Endodermal cell (in vitro differentiated cells): ENCODE measurements around the gene GPR63. TPM values are rescaled to one million over a fixed set of nuclear protein-coding genes. Genes with fewer than 3 reads are reported as not detected.

Source experiments
- DNase-seq: peaks from one replicate; pipeline ENCODE4 v3.0.0-alpha.2; 2017
- H3K27ac ChIP-seq: 2 replicates; pipeline ENCODE4 v1.5.1; 2013; ENCODE audit warnings: mild to moderate bottlenecking, low read depth, low read length, moderate library complexity
- H3K27me3 ChIP-seq: 2 replicates; pipeline ENCODE4 v1.6.1; 2013; ENCODE audit warnings: mild to moderate bottlenecking, low read length, moderate library complexity; ENCODE audit not compliant: insufficient read depth, control insufficient read depth, poor library complexity, severe bottlenecking
- H3K36me3 ChIP-seq: 2 replicates; pipeline ENCODE4 v1.7.0; 2013; ENCODE audit warnings: mild to moderate bottlenecking, low read length, moderate library complexity; ENCODE audit not compliant: control insufficient read depth, insufficient read depth
- H3K4me1 ChIP-seq: one replicate; pipeline ENCODE4 v1.7.0; 2013; ENCODE audit warnings: low read length; ENCODE audit not compliant: control insufficient read depth, insufficient read depth
- H3K4me3 ChIP-seq: 2 replicates; pipeline ENCODE4 v1.5.1; 2013; ENCODE audit warnings: mild to moderate bottlenecking, low read length, moderate library complexity
- H3K9ac ChIP-seq: 2 replicates; pipeline ENCODE4 v1.6.1; 2013; ENCODE audit warnings: mild to moderate bottlenecking, low read length, moderate library complexity; ENCODE audit not compliant: poor library complexity, severe bottlenecking; ENCODE audit errors: extremely low read depth
- H3K9me3 ChIP-seq: 2 replicates; pipeline ENCODE4 v1.6.1; 2013; ENCODE audit warnings: mild to moderate bottlenecking, low read length, moderate library complexity; ENCODE audit not compliant: control insufficient read depth
- H3K27ac Mint-ChIP-seq: 2 replicates; pipeline ENCODE4 v1.8.0; 2020; ENCODE audit warnings: mixed read lengths
- H3K27me3 Mint-ChIP-seq: 2 replicates; pipeline ENCODE4 v1.8.0; 2021; ENCODE audit warnings: mild to moderate bottlenecking, mixed read lengths; ENCODE audit not compliant: insufficient read depth
- H3K36me3 Mint-ChIP-seq: 2 replicates; pipeline ENCODE4 v1.8.0; 2020; ENCODE audit warnings: low read depth, mixed read lengths
- H3K4me1 Mint-ChIP-seq: 2 replicates; pipeline ENCODE4 v1.8.0; 2020; ENCODE audit warnings: mixed read lengths
- H3K4me3 Mint-ChIP-seq: 2 replicates; pipeline ENCODE4 v1.8.0; 2020; ENCODE audit warnings: mild to moderate bottlenecking, moderate library complexity, mixed read lengths
- H3K9me3 Mint-ChIP-seq: 2 replicates; pipeline ENCODE4 v1.8.0; 2020; ENCODE audit warnings: mild to moderate bottlenecking, mixed read lengths
- WGBS, 2 experiments: methylation state at CpG; one replicate each; pipeline versions ENCODE4 v1.1.5 to v1.1.7; 2013; ENCODE audit warnings: missing lambda C conversion rate in 2 of 2, mixed read lengths in 1 of 2; ENCODE audit not compliant: insufficient coverage in 1 of 2, insufficient read length in 1 of 2; 5-methylcytosine and 5-hydroxymethylcytosine counted together
- total RNA-seq, 2 donors: library from RNA; stranded (reverse); fragmentation: NEBNext Ultra II Directional in 1 of 2; extraction: Animal tissue kit (Norgen Biotek cat#: 25700) in 1 of 2; gene quantifications; 2 replicates in 1 of 2; 3 replicates in 1 of 2; pipeline ENCODE4 v1.2.1, GENCODE V29; 2021
- TF ChIP-seq, protein P1 (sequence below): fragments of 200-600 bp; sonication (generic); conservative IDR thresholded peaks from 2 replicates; pipeline ENCODE4 v1.5.0; 2021; ENCODE audit warnings: antibody characterized with exemption, mild to moderate bottlenecking

Gene GPR63
- total RNA-seq, 2 donors from 2014 or later = 4.8 to 8.5 TPM

DNA sequence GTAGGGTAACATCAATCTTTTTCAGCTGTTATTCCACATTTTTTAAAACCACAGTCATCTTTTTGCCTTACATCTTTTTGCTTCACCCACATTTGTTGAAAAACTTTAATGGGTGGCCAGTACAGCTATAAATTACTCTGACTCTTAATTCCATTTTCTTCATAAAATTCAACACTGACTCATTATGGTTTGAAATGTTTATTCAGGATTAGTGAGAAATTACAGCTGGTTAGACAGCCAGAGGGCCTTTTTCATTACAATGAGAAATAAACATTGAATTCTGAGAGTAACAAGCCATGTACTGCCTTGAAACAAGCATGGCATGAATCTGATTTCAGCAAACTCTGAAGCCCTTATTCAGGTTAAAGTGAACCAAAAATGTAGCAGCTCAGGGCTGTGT is 40.9 kb upstream of the GPR63 start:
- H3K27me3 Mint-ChIP-seq = no peaks in the 10 kb centered on the region
- DNase-seq = no peak
- H3K4me1 Mint-ChIP-seq = no peaks in the 10 kb centered on the region
- no peaks in the 10 kb centered on the region for H3K9me3 Mint-ChIP-seq
- no peak overlapping the region for H3K4me3 ChIP-seq
- H3K4me3 Mint-ChIP-seq = no peak overlapping the region
- TF ChIP-seq, protein P1, sequence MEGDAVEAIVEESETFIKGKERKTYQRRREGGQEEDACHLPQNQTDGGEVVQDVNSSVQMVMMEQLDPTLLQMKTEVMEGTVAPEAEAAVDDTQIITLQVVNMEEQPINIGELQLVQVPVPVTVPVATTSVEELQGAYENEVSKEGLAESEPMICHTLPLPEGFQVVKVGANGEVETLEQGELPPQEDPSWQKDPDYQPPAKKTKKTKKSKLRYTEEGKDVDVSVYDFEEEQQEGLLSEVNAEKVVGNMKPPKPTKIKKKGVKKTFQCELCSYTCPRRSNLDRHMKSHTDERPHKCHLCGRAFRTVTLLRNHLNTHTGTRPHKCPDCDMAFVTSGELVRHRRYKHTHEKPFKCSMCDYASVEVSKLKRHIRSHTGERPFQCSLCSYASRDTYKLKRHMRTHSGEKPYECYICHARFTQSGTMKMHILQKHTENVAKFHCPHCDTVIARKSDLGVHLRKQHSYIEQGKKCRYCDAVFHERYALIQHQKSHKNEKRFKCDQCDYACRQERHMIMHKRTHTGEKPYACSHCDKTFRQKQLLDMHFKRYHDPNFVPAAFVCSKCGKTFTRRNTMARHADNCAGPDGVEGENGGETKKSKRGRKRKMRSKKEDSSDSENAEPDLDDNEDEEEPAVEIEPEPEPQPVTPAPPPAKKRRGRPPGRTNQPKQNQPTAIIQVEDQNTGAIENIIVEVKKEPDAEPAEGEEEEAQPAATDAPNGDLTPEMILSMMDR = no peak
- H3K9ac ChIP-seq = no peak overlapping the region
- H3K27ac Mint-ChIP-seq = no peak overlapping the region
- H3K36me3 ChIP-seq = no peaks in the 10 kb centered on the region
- no peaks in the 10 kb centered on the region for H3K27me3 ChIP-seq
- no peak overlapping the region for H3K27ac ChIP-seq
- H3K9me3 ChIP-seq = no peaks in the 10 kb centered on the region
- no peaks in the 10 kb centered on the region for H3K4me1 ChIP-seq
- no peaks in the 10 kb centered on the region for H3K36me3 Mint-ChIP-seq

DNA sequence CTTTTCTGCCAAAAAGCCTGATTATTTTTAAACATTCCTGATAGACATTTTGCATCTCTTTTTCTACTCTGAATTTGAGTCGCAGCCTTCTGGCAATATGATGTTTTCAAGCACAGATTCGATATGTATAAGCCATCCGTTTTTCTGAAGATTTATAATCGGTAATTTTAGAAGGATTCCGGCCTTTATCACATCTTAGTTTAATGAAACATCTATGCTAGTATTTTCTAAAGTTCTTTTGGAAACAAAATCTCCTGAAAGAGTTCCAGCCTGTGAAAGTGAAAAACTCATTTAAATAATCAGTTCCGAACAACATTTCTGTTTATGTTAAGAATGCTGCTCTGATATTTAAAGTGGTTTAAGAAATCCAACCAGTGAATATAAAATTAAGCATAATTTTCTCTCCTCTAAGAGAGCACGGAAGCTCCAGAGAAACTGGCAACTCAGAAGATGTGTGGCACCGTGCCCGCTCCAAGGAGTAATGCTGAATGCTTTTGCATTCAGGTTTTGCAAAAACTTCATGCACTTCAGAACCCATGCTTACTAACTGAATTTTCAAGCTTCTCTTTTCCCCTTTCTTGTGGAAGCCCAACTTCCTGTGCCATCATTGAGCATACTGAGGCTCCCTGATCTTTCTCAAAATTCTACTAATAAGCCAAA is 39.7 kb upstream of the GPR63 start:
- H3K4me1 Mint-ChIP-seq = no peaks in the 10 kb centered on the region
- no peaks in the 10 kb centered on the region for H3K36me3 Mint-ChIP-seq
- Histone ChIP-seq H3K27ac (no peak overlapping the region), H3K4me3 (no peak overlapping the region), H3K36me3 (no peaks in the 10 kb centered on the region), H3K4me1 (no peaks in the 10 kb centered on the region), H3K27me3 (no peaks in the 10 kb centered on the region), H3K9me3 (no peaks in the 10 kb centered on the region), H3K9ac (no peak overlapping the region)
- no peak overlapping the region for H3K27ac Mint-ChIP-seq
- H3K27me3 Mint-ChIP-seq = no peaks in the 10 kb centered on the region
- no peaks in the 10 kb centered on the region for H3K9me3 Mint-ChIP-seq
- TF ChIP-seq, protein P1 = no peak
- H3K4me3 Mint-ChIP-seq = no peak overlapping the region
- DNase-seq = no peak
- 92 to 96% methylated on average over 7 to 9 of the region's 9 CpGs for WGBS, 2 experiments

DNA sequence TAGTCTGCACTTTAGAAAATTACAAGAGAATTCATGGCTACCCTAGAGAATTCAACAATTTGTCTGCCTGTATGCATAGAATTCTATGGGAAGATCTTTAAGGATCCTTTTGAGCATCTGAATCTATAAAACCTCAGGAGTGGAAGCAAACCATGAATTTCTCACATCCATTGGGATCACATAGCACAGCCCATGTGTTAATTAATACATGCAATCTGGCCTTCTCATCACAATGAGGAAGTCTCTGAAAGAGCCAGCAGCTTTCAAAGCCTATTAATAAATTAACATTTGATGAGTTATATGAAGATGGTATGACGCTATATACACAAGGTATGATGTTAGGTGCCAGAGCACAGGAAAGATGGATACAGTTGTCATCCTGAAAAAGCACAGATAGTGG is 35.7 kb upstream of the GPR63 start:
- Mint-ChIP-seq H3K27me3 (no peaks in the 10 kb centered on the region), H3K27ac (no peak overlapping the region), H3K36me3 (no peaks in the 10 kb centered on the region), H3K4me1 (no peaks in the 10 kb centered on the region), H3K9me3 (no peaks in the 10 kb centered on the region), H3K4me3 (no peak overlapping the region)
- no peak overlapping the region for H3K4me3 ChIP-seq
- no peaks in the 10 kb centered on the region for H3K36me3 ChIP-seq
- H3K9ac ChIP-seq = no peak overlapping the region
- TF ChIP-seq, protein P1 = no peak
- H3K9me3 ChIP-seq = no peaks in the 10 kb centered on the region
- H3K27me3 ChIP-seq = no peaks in the 10 kb centered on the region
- DNase-seq = no peak
- H3K4me1 ChIP-seq = no peaks in the 10 kb centered on the region
- no peak overlapping the region for H3K27ac ChIP-seq
- 70% methylated on average over 1 of the region's 1 CpG; no CpG with 5 or more reads in 1 of the 2 experiments for WGBS, 2 experiments
